ENCODE measurements around the gene AMACR.

Gene AMACR

DNA sequence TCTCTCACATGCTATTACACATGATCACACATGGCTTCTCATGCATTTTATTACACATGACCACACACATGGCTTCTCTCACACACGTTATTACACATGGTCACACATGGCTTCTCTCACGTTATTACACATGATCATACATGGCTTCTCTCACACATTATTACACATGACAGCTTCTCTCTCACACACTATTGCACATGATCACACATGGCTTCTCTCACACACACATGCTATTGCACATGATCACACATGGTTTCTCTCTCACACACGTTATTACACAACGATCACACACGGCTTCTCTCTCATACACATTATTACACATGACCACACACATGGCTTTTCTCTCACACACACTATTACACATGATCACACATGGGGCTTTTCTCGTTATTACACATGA, 22.4 kb downstream of the AMACR start:
- TF ChIP-seq, protein P1, sequence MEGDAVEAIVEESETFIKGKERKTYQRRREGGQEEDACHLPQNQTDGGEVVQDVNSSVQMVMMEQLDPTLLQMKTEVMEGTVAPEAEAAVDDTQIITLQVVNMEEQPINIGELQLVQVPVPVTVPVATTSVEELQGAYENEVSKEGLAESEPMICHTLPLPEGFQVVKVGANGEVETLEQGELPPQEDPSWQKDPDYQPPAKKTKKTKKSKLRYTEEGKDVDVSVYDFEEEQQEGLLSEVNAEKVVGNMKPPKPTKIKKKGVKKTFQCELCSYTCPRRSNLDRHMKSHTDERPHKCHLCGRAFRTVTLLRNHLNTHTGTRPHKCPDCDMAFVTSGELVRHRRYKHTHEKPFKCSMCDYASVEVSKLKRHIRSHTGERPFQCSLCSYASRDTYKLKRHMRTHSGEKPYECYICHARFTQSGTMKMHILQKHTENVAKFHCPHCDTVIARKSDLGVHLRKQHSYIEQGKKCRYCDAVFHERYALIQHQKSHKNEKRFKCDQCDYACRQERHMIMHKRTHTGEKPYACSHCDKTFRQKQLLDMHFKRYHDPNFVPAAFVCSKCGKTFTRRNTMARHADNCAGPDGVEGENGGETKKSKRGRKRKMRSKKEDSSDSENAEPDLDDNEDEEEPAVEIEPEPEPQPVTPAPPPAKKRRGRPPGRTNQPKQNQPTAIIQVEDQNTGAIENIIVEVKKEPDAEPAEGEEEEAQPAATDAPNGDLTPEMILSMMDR (IDR thresholded peaks at IDR 0.05) = no peak

DNA sequence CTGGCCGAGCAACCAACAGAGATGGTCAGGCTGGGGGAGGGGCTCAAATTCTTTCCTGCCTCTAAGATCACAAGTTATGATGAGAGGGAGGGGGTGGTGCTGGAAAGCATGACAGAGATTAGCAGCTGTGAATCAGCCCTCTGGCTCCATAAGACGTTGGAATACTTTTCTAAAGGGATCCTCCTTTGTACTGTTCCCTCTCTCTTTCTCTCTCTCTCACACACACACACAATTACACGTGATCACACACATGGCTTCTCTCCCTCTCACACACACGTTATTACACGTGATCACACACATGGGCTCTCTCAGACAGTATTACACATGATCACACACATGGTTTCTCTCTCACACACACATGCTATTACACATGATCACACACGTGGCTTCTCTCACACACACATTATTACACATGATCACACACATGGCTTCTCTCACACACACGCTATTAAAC, 23.2 kb downstream of the AMACR start, which contains the start of gene SLC45A2:
Gene SLC45A2, minus strand, starts transcription at position 23 of the 454 bp plus-strand sequence. CDS start 110 bp downstream, outside the sequence.
- TF ChIP-seq, protein P1 (IDR thresholded peaks at IDR 0.05) = no peak

DNA sequence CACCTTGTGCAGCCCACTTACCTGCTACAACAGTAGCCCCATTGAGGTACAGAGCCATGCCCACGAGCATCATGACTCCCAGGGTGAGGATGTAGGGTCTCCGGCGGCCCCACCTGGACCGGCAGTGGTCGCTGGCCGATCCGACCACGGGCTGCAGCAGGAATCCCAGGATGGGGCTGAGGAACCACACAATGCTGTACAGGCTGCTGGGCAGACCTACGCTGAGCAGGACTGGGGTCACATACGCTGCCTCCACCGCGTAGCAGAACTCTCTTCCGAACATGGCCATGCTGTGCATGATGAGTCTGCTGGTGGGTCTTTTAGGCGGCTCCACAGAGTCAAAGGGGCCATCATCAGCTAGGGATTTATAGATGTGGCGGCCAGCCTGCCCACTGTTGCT, 23.7 kb downstream of the AMACR start:
- TF ChIP-seq, protein P1 (IDR thresholded peaks at IDR 0.05) = no peak

DNA sequence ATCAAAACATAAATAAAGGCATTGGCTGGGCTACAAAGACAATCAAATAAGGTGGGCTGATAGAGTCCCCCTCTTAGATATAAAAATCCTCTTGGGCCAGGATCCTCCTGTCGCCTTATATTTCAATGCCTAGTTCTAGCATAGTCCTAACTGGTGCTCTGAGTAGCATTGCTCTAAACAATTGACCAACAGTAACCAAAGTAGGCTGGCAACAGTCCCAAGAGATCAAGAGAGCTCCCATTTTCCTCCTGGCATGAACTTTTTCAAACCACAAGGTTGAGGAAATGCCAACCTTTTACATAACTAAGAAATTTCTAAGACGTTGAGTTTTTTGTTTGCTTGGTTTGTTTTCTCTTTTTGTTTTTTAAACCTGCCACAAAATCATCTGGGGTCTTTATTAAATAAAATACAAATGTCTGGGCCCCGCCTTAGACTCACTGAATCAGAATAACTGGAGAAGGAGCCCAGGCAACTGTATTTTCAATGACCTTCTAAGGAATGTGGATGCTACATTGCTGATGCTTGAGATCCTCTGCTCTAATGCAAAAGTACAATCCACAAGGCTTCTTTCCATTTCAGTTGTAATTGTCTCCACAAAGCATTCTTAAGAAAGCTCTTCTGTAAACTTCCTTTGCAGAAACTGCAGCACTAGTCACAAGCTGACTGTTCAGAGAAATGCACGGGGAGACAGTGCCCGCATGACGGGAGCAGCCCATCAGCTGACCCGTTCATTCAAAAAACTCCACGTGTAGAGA, 26.3 kb downstream of the AMACR start:
- TF ChIP-seq, protein P1 (IDR thresholded peaks at IDR 0.05) = no peak

DNA sequence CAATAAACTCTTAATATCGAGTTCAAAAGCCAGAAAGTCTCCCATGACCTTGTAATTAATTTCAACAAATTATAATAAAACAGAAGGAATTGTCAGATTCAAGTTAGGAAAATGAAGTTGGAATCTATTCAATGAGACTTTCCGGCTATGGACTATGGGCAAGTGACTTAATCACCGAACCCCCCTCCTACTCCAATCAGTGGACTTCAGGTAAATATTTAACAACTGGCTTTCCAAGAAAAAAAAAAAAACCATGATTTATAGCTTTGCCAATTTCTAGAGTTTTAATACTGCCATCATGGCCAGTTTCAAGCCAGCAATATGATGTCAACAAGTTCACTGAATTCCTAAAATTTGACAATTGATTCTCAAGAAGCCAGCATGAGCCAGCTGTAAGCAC, 27.8 kb downstream of the AMACR start:
- TF ChIP-seq, protein P1 (IDR thresholded peaks at IDR 0.05) = no peak

DNA sequence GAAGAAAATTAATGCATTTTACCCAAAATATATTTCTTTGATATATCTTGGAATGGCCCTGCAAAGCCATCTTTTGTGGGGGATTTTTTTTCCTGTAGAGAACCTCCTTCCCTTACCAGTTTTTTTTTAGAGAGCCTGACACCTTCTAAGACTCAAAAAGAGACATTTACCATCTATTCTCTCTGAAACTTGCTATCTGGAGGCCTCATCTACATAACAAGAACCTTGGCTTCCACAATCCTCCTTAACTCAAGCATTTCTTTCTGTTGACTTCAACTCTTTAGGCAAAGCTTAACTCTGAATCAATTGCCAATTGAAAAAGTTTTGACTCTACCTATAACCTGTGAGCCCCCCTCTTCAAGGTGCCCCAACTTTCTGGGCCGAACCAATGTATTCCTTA, 29.5 kb downstream of the AMACR start:
- TF ChIP-seq, protein P1 (IDR thresholded peaks at IDR 0.05) = no peak

DNA sequence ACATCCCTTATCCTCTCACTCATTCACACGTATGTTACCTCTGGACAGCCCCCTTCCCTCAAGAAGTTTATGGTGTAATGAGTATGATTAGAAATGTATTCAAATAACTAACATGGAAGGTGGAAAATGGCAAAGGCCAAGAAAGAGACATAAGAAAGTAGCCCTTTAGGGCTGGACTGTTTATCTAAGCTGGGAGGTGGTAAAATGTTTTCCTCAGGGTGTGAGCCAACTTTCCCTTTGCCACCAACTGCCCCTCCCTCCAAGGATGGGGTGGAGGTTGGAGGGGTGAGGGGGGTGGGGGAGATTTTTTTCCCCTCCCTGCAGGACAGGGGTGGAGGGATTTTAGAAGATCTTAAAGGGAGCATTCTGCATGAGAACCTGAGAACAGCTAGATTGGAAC, 31.5 kb downstream of the AMACR start:
- TF ChIP-seq, protein P1 (IDR thresholded peaks at IDR 0.05) = no peak

Measured in LNCAP (cell line).